ENCODE measurements around the gene METTL25B.
A peak's percentile ranks its signal among the peaks of the same experiment; 100 is the strongest.

METTL25B gene

GRCh38 chr1:156772222-156772621, 44.0 kb downstream of the METTL25B start:
- no peak for TF ChIP-seq ESRRG (CRISPR knock-in tag; IDR thresholded peaks at IDR 0.05)
- TF ChIP-seq ZNF70 (CRISPR knock-in tag; IDR thresholded peaks at IDR 0.05): 0 out of 2 replicates have a peak, but pooled peaks have one; percentile 38
- ATAC-seq: no peak

- TF ChIP-seq OSR1 (CRISPR knock-in tag; IDR thresholded peaks at IDR 0.05): no peak
- TF ChIP-seq SNAI2 (CRISPR knock-in tag; IDR thresholded peaks at IDR 0.05): no peak
- TF ChIP-seq GLIS3 (CRISPR knock-in tag; IDR thresholded peaks at IDR 0.05): 0 out of 2 replicates have a peak, but pooled peaks have one; percentile 12
- TF ChIP-seq TCF4 (CRISPR knock-in tag; IDR thresholded peaks at IDR 0.05; ENCODE audit: borderline replicate concordance): peak; percentile 80
- TF ChIP-seq, protein P1, sequence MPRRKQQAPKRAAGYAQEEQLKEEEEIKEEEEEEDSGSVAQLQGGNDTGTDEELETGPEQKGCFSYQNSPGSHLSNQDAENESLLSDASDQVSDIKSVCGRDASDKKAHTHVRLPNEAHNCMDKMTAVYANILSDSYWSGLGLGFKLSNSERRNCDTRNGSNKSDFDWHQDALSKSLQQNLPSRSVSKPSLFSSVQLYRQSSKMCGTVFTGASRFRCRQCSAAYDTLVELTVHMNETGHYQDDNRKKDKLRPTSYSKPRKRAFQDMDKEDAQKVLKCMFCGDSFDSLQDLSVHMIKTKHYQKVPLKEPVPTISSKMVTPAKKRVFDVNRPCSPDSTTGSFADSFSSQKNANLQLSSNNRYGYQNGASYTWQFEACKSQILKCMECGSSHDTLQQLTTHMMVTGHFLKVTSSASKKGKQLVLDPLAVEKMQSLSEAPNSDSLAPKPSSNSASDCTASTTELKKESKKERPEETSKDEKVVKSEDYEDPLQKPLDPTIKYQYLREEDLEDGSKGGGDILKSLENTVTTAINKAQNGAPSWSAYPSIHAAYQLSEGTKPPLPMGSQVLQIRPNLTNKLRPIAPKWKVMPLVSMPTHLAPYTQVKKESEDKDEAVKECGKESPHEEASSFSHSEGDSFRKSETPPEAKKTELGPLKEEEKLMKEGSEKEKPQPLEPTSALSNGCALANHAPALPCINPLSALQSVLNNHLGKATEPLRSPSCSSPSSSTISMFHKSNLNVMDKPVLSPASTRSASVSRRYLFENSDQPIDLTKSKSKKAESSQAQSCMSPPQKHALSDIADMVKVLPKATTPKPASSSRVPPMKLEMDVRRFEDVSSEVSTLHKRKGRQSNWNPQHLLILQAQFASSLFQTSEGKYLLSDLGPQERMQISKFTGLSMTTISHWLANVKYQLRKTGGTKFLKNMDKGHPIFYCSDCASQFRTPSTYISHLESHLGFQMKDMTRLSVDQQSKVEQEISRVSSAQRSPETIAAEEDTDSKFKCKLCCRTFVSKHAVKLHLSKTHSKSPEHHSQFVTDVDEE (CRISPR knock-in tag; IDR thresholded peaks at IDR 0.05): peak; percentile 93
- ATAC-seq: peak; percentile 27; the same call in 2 of the 3 replicates
Observed at GRCh38 chr1:156772728-156773497, 44.6 kb downstream of the METTL25B start.

DNA sequence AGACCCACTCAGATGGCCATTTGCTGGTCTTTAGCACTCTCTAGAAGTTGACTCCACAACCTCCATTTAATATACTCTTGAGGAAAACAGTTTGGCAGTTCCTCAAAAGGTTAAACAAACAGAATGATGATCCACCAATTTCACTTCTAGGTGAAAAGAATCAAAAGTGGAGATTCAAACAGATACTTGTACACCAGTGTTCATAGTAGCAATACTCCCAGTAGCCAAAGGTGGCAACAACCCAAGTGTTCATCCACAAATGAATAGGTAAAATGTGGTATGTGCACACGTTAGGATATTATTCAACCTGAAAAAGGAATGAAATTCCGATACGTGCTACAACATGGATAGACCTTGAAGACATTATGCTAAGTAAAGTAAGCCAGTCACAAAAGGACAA, 45.3 kb downstream of the METTL25B start:
- peak; percentile 17; the same call in 1 of the 3 replicates for ATAC-seq
- TF ChIP-seq CREB5 (CRISPR knock-in tag; IDR thresholded peaks at IDR 0.05; ENCODE audit: low read depth) (no peak), TCF4 (CRISPR knock-in tag; IDR thresholded peaks at IDR 0.05; ENCODE audit: borderline replicate concordance) (no peak), BACH2 (CRISPR knock-in tag; IDR thresholded peaks at IDR 0.05; ENCODE audit: borderline replicate concordance) (no peak), ZNF565 (CRISPR knock-in tag; conservative IDR thresholded peaks at IDR 0.05; ENCODE audit: low read depth) (no peak), ZFP3 (CRISPR knock-in tag; IDR thresholded peaks at IDR 0.05) (no peak), ZC3H10 (CRISPR knock-in tag; IDR thresholded peaks at IDR 0.05) (no peak), PATZ1 (CRISPR knock-in tag; IDR thresholded peaks at IDR 0.05; ENCODE audit: borderline replicate concordance) (no peak), ARNTL (CRISPR knock-in tag; IDR thresholded peaks at IDR 0.05; ENCODE audit: borderline replicate concordance, low read depth) (no peak)
- TF ChIP-seq, protein P2, sequence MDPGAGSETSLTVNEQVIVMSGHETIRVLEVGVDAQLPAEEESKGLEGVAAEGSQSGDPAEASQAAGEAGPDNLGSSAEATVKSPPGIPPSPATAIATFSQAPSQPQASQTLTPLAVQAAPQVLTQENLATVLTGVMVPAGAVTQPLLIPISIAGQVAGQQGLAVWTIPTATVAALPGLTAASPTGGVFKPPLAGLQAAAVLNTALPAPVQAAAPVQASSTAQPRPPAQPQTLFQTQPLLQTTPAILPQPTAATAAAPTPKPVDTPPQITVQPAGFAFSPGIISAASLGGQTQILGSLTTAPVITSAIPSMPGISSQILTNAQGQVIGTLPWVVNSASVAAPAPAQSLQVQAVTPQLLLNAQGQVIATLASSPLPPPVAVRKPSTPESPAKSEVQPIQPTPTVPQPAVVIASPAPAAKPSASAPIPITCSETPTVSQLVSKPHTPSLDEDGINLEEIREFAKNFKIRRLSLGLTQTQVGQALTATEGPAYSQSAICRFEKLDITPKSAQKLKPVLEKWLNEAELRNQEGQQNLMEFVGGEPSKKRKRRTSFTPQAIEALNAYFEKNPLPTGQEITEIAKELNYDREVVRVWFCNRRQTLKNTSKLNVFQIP (CRISPR knock-in tag; IDR thresholded peaks at IDR 0.05; ENCODE audit: borderline replicate concordance, low read depth): no peak

GRCh38 chr1:156775799-156776198, 47.5 kb downstream of the METTL25B start:
- TF ChIP-seq CREB5 (CRISPR knock-in tag; IDR thresholded peaks at IDR 0.05; ENCODE audit: low read depth): no peak
- ATAC-seq: no peak; the same call in 1 of the 3 replicates

DNA sequence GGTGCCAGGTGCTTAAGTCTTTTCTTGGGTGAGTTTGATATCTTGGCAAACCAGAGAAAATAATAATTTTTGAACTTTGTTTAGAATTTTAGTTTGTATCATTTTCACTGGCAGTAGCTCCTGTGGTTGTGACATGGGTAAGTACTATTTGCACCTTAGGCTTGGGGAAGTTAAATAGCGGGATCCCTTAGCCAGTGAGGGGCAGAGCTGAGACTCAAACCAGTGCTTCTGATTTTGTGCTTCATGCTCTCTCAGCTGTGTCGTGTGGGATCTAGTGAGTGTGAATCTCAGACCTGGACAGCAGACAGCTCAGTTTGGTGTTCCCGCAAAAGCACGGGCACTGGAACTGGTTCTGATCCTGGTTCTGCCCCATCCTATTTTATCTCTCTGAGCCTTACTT, 48.7 kb downstream of the METTL25B start:
- no peak for ATAC-seq
- TF ChIP-seq GLIS3 (CRISPR knock-in tag; IDR thresholded peaks at IDR 0.05): no peak
- TF ChIP-seq OSR1 (CRISPR knock-in tag; IDR thresholded peaks at IDR 0.05): no peak
- TF ChIP-seq, protein P2 (CRISPR knock-in tag; IDR thresholded peaks at IDR 0.05; ENCODE audit: borderline replicate concordance, low read depth): no peak
- TF ChIP-seq RARB (CRISPR knock-in tag; IDR thresholded peaks at IDR 0.05): no peak
- TF ChIP-seq BACH2 (CRISPR knock-in tag; IDR thresholded peaks at IDR 0.05; ENCODE audit: borderline replicate concordance): no peak
- no peak for TF ChIP-seq PPARA (CRISPR knock-in tag; IDR thresholded peaks at IDR 0.05; ENCODE audit: borderline replicate concordance)
- TF ChIP-seq ARNTL (CRISPR knock-in tag; IDR thresholded peaks at IDR 0.05; ENCODE audit: borderline replicate concordance, low read depth): no peak
- TF ChIP-seq SNAI2 (CRISPR knock-in tag; IDR thresholded peaks at IDR 0.05): no peak
